GM12872 (cell line): ENCODE measurements around the gene CLDN9.
A peak's percentile ranks its signal among the peaks of the same experiment; 100 is the strongest.

Experiments used
- TF ChIP-seq, protein P1 (sequence below): IDR thresholded peaks from 3 replicates; pipeline ENCODE4 v1.5.1; 2011; ENCODE audit warnings: low read depth, mild to moderate bottlenecking, low read length, moderate library complexity; ENCODE audit not compliant: insufficient read depth

The CLDN9 gene

GRCh38 chr16:2982402-2982801 is 30.3 kb upstream of the CLDN9 start:
- TF ChIP-seq, protein P1, sequence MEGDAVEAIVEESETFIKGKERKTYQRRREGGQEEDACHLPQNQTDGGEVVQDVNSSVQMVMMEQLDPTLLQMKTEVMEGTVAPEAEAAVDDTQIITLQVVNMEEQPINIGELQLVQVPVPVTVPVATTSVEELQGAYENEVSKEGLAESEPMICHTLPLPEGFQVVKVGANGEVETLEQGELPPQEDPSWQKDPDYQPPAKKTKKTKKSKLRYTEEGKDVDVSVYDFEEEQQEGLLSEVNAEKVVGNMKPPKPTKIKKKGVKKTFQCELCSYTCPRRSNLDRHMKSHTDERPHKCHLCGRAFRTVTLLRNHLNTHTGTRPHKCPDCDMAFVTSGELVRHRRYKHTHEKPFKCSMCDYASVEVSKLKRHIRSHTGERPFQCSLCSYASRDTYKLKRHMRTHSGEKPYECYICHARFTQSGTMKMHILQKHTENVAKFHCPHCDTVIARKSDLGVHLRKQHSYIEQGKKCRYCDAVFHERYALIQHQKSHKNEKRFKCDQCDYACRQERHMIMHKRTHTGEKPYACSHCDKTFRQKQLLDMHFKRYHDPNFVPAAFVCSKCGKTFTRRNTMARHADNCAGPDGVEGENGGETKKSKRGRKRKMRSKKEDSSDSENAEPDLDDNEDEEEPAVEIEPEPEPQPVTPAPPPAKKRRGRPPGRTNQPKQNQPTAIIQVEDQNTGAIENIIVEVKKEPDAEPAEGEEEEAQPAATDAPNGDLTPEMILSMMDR: no peak

DNA sequence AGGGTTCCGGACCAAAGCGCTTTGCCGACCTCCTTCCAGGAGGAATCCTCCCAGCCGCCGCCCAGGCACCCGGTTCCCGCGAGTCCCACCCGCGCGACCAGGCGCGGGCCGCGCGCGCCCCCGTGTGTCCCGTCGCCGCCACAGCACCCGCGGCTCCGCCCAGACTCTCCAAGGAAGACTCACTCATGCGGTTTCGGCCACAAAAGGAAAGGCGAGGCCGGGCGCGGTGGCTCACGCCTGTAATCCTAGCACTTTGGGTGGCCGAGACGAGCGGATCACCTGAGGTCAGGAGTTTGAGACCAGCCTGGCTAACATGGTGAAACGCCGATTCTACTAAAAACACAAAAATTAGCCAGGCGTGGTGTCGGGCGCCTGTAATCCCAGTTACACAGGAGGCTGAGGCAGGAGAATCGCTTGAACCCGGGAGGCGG is 29.0 kb upstream of the CLDN9 start:
- TF ChIP-seq, protein P1: peak; percentile 82

DNA sequence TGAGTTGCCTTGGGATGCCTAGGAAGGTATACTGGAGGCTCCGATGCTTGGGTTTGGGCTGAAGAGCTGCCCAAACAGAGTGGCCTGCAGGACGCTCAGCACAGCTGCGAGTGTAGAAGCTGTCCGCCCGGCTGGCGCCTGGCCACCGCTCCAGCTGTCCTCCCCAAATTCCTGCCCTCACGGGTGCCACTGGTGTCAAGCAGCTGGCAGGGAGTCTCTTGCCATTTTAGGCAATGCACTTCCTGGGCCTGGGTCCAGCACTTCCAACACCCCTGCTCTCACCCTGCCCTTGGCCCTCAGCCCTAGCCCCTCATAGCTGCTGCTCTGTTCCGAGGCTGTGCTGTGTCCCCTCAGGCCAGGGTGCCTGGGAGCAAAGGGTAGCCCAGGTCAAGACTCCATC is 27.3 kb upstream of the CLDN9 start:
- TF ChIP-seq, protein P1: no peak

DNA sequence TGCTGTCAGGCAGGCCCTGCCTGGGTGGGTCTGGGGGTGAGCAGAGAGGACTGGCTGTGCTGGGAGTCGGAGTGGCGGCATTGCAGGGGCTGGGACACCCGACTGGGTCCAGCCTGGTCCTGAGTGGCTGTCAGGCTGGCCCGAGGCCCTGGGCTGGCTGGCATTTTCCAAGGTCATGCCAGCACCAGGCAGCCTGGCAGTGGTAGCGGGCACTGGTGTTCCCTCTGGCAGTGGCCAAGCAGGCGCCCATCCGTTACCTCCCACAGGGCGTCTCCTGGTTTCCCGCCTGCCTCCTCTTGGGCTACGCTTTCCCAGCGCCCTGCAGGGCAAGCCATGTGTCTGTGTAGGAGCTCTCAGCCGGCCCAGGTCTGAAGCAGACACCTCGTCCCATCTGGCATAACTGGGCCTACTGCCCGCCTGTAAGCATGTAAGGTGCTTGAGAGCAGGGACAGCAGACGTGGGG is 26.8 kb upstream of the CLDN9 start:
- TF ChIP-seq, protein P1: no peak

- TF ChIP-seq, protein P1: no peak
These were observed 26.0 kb upstream of the CLDN9 start for GRCh38 chr16:2986623-2987188.

- TF ChIP-seq, protein P1: no peak
These were observed 25.4 kb upstream of the CLDN9 start for GRCh38 chr16:2987286-2987685.

- TF ChIP-seq, protein P1: no peak
These were observed 24.9 kb upstream of the CLDN9 start for GRCh38 chr16:2987833-2988232.
